SU-DHL-6 (cell line): ENCODE results near the gene ACTC1.

Experiments used
- CTCF ChIP-seq: fragments of 200-600 bp; sonication (generic); IDR thresholded peaks from one replicate; pipeline ENCODE4 v1.5.1; 2017; ENCODE audit warnings: antibody characterized with exemption, mild to moderate bottlenecking, low read length, moderate library complexity; ENCODE audit not compliant: insufficient read depth, poor library complexity, severe bottlenecking
- EZH2phosphoT487 ChIP-seq: fragments of 200-600 bp; sonication (generic), shearing (Covaris generic); conservative IDR thresholded peaks from 2 replicates; pipeline ENCODE4 v1.6.1; 2018; ENCODE audit warnings: mild to moderate bottlenecking, antibody characterized with exemption, low read length, moderate library complexity, mixed read lengths

GRCh38 chr15:34780725-34781124, 14.6 kb downstream of the ACTC1 start:
- TF ChIP-seq EZH2phosphoT487 (no peak), CTCF (no peak)
